Kidney epithelial cell (primary cell): ENCODE data around the gene CD1B. TPM values are rescaled to one million over a fixed set of nuclear protein-coding genes. Genes with fewer than 3 reads are reported as not detected.
"Not testable (repeated sequence)": the region's sequence is repeated elsewhere in the genome, so short reads cannot be mapped to it uniquely, and the experiment has no call there.

ENCODE experiments used
- DNase-seq: peaks from one replicate; pipeline ENCODE4 v3.0.0-alpha.2; 2010; ENCODE audit warnings: low read depth
- H3K27me3 ChIP-seq: 2 replicates; pipeline ENCODE4 v1.6.0; 2011; ENCODE audit warnings: low read length; ENCODE audit not compliant: control insufficient read depth, insufficient read depth
- H3K36me3 ChIP-seq: 2 replicates; pipeline ENCODE4 v1.5.1; 2011; ENCODE audit warnings: low read length; ENCODE audit not compliant: control insufficient read depth, insufficient read depth
- H3K4me3 ChIP-seq: 2 replicates; pipeline ENCODE4 v1.5.1; 2011; ENCODE audit warnings: low read depth, mild to moderate bottlenecking, control low read depth, low read length
- total RNA-seq: library from RNA; depleted of rRNA; stranded (reverse); fragments of >200 nt; gene quantifications from 2 replicates; pipeline ENCODE4 v1.2.3, GENCODE V29; 2015
- TF ChIP-seq, protein P1 (sequence below): IDR thresholded peaks from 2 replicates; pipeline ENCODE4 v1.5.1; 2011; ENCODE audit warnings: mild to moderate bottlenecking, moderate library complexity, low read length, control low read depth, inconsistent platforms; ENCODE audit not compliant: insufficient read depth, poor library complexity, severe bottlenecking

Gene CD1B
- total RNA-seq: not detected in 2 replicates

DNA sequence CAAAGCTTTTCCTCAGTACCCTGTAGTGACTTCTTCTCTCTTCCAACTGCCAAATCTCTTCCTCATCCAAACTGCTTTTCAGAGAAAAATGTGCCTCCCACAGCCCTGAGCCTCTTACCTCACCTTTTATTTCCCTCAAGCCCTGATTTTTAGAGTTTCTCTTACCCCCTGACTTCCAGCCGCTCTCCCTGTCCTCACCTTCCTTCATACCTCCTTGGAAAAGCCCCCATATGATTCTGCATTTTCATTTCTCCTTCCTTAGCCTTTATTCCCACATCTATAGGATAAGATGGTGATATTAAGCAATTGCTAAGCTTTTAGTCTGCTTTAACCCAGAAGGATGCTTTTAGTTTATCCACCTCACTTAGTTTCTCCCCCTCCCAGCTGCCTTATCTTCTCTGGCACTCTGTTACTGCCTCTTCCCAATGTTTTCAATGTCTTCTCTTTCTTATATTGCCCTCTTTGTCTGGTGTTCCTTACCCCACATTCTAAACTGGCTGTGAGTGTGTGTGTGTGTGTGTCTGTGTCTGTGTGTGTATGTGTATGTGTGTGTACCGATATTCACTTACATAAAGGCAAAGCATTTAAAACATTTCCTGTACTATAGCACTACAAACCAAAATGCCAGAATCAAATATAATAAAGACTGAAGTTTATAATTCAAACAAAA is at the start of gene CD1B:
Gene CD1B (minus strand): TSS at position 51 of the 670 bp plus-strand sequence. CDS start 108 bp downstream, outside the sequence.
- Histone ChIP-seq H3K27me3 (no peaks in the 10 kb centered on the region), H3K36me3 (no peaks in the 10 kb centered on the region), H3K4me3 (no peak within 1 kb of the TSS)
- DNase-seq: no peak
- TF ChIP-seq, protein P1, sequence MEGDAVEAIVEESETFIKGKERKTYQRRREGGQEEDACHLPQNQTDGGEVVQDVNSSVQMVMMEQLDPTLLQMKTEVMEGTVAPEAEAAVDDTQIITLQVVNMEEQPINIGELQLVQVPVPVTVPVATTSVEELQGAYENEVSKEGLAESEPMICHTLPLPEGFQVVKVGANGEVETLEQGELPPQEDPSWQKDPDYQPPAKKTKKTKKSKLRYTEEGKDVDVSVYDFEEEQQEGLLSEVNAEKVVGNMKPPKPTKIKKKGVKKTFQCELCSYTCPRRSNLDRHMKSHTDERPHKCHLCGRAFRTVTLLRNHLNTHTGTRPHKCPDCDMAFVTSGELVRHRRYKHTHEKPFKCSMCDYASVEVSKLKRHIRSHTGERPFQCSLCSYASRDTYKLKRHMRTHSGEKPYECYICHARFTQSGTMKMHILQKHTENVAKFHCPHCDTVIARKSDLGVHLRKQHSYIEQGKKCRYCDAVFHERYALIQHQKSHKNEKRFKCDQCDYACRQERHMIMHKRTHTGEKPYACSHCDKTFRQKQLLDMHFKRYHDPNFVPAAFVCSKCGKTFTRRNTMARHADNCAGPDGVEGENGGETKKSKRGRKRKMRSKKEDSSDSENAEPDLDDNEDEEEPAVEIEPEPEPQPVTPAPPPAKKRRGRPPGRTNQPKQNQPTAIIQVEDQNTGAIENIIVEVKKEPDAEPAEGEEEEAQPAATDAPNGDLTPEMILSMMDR: no peak

DNA sequence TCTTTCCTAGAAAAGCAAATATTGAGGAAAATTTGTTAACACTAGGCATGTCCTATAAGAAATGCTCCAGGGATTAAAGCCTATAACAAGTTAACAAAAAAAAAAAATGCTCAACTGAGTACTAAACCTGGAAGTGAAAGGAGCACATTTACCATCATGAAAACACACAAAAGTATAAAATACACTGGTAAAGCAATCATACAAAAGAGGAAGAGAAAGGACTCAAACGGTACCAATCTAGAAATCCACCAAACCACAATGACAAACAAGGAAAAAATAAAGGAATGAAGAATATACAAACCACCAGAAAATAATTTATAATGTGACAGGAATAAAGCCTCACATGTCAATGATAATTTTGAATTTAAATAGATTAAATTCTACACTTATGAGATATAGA is 43.5 kb upstream of the CD1B start:
- no peaks in the 10 kb centered on the region for H3K27me3 ChIP-seq
- no peak for DNase-seq
- H3K4me3 ChIP-seq: no peak overlapping the region
- TF ChIP-seq, protein P1: no peak
- H3K36me3 ChIP-seq: no peaks in the 10 kb centered on the region

DNA sequence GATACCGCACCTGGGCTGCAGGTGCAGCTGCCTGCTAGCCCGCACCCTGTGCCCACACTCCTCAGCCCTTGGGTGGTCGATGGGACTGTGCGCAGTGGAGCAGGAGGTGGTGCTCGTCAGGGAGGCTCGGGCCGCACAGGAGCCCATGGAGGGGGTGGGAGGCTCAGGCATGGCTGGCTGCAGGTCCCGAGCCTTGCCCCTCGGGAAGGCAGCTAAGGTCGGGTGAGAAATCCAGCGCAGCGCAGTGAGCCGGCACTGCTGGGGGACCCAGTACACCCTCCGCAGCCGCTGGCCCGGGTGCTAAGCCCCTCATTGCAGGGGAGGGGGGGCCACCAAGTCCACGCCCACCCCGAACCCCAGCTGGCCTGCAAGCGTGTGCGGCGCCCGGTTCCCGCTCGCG is 42.8 kb upstream of the CD1B start:
- H3K4me3 ChIP-seq, H3K27me3 ChIP-seq, H3K36me3 ChIP-seq, DNase-seq: not testable (repeated sequence)

DNA sequence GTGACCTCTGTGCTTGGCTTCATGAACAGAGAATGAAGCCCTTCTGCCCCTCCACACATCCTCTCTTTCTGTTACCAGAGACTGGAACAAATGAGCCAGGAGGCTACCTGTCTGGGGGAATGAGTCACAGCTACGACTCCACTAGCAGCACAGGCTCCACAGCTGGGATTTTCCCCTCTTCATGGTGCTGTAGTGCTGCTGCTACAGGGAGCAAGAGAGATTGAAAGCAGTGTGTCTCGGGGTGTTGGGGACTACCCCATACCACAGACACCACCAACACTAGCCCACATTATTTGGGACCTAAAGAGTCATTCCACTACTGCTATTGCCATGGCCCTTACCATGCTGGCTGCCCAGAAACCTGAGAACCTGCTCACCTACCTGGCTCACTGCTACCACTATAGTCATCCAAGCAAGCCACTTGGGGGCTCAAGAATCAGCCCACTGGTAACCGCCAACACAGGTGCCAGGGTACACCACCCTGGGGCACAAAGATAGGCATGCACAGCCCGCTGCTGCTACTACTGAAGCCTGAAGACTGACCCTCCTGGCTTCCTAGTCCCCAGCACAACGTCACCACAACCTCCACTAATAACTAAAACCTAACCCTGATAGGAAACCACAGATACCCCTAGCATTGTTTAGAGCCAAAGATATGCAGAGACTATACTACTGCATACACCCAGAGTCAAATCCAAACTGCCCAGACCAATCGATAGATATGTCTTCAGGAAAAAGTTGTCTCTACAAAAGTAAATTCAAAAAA is 40.0 kb upstream of the CD1B start:
- TF ChIP-seq, protein P1: no peak
- no peaks in the 10 kb centered on the region for H3K27me3 ChIP-seq
- DNase-seq: no peak

DNA sequence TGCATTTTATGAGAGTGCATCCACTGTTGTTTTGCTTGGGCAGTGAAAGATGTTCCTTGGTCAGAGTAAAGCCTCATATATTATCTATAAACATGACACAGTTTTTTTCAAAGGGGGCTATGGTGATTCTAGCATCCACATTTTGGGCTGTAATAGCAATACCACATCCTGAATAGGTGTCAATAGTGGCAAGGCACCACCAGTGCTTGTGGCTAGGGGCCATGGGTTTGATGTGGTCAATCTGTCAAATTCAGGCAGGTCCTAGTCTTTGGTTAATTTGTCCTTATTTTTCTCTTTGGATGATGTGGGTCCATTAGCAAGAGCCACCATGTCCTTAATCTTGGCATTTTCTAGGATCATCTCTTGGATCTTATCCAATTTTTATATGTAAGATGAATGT is 35.5 kb upstream of the CD1B start:
- no peaks in the 10 kb centered on the region for H3K27me3 ChIP-seq
- no peak for DNase-seq
- TF ChIP-seq, protein P1: no peak
- H3K36me3 ChIP-seq: no peaks in the 10 kb centered on the region
- H3K4me3 ChIP-seq: no peak overlapping the region

More for the DNA sequence above, 40.0 kb upstream of the CD1B start:
- Histone ChIP-seq H3K4me3 (no peak overlapping the region), H3K36me3 (no peaks in the 10 kb centered on the region)

DNA sequence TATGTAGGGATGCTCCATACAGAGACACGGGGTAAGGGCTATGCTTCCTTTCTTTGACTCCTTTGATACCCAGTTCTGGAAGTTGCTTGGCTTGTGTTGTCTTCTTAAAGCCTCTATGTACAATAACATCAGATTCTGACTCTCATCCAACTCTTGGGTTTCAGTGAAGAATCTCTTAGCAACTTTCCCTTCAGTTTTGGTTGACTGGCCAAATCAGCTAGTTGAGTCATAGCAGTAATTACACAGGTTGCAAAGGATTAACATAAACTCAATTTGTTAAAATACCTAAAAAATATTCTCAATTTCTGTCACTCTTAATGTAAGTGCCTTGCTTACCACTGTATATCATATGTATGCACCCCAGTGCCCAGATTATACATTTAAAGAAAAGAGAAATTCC is 31.6 kb upstream of the CD1B start:
- no peak for DNase-seq
- Histone ChIP-seq H3K4me3 (no peak overlapping the region), H3K27me3 (no peaks in the 10 kb centered on the region), H3K36me3 (no peaks in the 10 kb centered on the region)
- TF ChIP-seq, protein P1: no peak
